ENCODE measurements around the gene SMG6.

SMG6 gene

DNA sequence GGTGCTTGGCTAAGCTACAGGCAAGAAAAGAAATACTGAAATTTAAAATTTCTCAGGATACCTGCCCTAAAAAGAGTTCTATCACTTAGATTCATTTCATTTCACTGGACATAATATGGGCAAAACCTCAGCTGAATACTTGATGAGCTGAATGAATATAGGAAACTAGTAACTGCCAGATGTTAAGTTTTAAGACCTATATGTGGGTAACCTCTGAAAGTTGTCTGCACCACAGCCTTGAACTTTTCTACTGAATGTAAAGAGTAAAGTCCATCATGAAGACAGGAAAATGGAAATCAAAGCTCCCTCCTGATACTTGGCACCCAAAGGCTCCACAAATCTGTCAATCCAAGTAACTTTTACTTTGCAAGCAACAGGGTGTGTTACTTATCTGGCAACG is 197.9 kb downstream of the SMG6 start:
- DNase-seq (ENCODE audit: low spot score) = no peak

DNA sequence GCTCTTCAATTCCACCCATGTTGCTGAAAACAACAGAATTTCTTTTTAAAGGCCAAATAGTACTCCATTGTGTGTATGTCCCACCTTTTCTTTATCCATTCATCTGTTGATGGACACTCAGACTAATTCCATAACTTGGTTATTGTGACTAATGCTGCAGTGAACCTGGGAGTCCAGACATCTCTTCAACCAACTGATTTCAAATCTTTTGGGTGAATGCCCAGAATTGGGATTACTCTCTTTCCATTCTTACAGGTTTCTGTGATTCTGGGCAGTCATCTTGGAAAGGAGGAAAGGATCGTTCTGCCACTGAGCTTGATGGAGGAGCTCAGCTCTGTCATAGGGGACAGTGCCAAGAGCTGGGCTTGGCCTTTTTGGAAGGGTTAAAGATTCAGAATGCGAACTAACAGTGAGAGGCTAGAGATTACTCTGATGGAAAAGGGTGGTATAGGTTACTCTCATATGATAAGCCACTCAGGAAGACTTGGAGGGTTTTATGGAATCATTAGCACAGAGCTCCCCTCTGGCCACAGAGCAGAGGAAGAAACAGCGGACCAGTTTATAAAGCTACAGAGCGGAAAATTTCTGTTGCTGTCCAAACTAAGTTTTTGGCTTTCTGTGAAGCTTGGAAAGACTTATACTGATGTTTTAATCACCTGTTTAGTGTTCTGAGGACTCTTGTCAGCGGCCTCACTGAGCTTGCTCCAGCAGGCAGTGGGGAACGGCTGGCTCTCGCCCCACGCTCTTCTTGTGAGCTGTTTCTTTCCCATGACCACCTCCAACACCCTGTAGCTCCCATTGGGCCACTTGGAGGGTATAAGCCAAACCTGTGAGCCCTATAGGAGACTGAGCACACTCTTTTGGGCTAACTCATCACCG is 200.4 kb downstream of the SMG6 start:
- DNase-seq (ENCODE audit: low spot score) = no peak

DNA sequence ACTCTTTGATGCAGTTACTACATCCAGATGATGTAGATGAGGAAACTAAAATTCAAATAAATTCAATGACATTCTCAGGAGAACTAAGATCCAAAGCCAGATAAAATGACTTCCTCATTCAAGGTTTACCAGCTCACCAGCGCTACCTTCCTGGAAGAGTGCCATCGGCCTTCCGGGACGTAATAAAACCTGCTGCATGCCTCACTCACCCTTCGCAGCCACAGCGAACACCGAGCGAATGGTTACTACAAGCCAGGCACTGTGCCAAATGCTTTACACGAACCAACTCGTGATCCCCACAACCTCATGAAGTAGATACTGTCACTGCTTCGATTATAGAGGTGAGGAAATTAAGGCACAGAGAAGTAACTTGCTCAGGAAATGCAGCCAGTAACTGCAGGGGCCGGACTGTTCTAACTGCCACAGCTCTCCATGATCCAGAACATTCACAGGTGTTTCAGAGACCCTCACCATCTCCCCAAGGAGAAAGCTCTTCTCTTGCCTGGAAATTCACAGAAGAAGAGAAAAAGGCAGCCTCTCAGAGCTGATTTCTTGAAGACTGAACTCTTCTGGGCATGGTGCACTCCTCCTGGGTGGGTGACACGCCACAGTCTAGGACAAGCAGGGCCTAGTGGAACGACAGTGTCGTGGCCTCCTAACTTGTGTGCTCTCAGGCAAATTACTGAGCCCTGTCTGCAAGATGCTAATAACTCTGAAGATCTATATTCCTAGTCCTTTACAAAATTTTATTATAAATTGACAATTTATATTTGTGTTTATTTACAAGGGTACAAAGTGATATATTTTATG is 201.9 kb downstream of the SMG6 start:
- DNase-seq (ENCODE audit: low spot score) = no peak

DNA sequence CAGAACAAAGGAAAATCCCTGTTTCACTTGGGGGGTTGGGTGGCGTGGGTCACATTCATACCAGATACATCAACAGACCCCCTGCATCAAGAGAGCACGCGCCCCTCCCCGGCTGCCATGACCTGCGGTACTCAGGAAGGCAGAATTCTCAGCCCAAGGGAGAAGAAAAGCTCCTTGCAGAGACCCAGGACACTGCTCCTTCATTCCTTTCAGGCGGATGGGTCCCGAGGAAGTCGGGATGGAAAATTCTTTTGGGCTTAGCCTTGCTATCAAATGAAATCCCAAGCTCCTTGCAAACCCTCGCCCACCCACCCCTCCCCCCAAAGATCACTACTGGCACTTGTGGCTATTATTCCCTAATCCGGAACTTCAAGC is 208.1 kb downstream of the SMG6 start:
- DNase-seq (ENCODE audit: low spot score) = no peak

DNA sequence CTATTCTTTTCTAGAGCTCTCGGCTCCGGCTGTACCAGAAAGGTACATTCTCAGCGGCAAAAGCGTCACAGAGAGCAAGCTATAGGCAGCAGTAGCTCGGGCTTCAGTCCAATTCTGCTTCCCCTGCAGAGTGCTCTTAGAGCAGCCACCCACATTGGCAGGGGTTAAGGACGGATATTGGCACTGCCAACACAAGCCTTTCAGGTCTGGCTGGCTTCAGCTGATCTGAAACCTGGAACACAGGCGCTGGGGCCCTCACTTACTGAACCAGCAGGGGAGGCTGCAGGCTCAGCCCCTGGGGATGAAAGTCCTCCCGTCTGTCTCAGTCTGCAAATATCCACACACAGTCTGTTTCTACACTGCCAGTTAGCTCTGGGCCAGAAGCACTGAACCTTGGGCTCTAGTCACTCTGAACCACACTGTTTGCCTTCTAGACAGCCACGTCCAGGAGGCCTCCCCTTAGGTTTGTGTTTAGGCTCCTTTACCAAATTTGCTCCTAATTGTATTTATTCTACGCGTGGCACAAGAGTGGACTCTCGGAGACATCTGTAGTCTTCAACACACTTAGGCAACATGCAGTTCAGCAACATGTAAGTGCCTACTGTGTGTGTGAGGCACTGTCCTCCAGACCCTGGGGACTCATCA is 208.6 kb downstream of the SMG6 start:
- DNase-seq (ENCODE audit: low spot score) = peak; percentile 37

DNA sequence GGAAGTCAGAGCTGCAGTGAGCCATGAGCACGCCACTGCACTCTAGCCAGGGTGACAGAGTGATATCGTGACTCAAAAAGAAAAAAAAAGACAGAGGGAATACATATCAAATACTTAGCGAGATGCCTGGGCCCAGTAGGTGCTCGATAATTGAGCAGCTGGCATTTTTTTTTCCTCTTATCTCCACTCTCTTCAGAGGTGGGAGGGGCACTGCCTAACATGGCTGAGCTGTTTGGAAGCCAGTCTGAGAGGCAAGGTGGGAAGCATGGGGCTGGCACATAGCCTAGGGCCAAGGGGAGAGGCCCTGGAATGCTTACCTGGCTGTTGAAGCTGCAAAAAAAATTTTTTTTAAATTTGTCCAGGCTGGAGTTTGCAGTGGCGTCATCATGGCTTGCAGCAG is 210.2 kb downstream of the SMG6 start:
- DNase-seq (ENCODE audit: low spot score) = no peak

DNA sequence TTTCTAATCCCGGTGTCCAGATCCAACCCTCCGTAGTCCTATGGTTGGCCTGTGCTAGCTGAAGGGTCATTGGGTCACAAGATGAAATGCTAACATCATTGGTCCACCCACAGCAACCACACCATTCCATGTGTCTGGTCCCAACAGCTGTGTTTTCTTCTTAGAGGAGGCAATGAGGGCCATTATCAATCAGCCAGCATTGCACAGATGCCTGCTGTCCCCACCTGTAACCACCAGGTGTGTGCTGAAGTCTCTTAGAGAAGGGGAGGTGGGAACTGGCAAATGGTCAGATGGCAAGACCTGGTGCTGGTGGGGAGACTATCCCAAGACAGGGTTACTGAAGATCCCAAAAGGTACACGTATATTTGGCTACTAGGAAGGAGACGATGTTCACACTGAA is 211.3 kb downstream of the SMG6 start:
- DNase-seq (ENCODE audit: low spot score) = no peak

DNA sequence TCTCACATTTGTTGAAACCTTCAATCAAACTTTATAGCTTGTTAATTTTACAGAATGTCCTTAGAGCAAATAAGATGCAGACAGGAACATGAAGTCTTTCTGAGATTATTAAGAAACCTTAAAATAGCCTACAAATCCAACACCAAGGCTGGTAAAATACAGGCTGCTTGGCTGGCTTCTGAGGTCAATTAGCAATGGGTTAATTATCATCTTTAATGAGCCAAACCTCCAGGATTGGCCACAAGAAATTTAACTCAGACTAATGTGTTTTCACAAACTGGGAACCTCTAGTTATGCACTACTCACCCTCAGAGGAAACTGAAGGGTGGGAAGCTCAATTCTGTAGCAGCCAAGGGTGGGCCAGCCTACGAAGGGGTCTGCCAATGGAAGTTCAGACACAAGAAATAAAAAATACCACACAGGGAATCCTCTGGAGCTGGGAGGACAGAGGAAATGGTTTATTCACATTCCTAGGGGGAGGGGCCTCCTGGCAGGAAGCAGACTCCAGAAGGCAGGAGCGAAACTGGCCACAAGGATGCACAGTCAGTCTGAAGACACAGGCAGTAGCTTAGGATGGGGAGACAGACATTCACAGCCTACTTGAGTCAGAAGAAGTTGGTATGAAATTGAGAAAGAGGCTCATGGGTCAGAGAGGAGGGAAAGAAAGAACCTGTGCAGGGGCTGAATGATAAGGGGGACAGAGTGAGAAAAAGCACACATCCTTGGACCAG is 212.6 kb downstream of the SMG6 start:
- no peak for DNase-seq (ENCODE audit: low spot score)

DNA sequence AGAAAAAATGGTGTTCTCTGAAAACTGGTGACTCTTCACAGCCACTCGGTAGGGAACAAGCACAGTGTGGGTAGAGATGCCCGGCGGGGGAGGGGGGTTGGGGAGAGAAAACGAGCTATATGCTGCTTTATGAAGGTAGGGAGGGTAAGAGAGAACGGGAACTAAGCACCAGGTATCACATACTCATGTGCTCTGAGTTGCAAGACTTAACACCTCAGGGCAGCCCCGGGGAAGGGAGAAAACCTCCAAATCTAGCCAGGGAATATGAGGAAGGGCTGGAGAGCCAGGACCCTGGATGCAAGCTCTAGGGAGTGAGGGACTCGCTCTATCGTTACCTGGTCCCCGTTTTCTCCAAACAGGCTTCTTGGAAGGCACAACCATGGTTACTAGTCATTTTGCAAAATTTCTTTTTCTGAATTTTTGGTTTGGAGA is 213.4 kb downstream of the SMG6 start:
- DNase-seq (ENCODE audit: low spot score) = no peak

DNA sequence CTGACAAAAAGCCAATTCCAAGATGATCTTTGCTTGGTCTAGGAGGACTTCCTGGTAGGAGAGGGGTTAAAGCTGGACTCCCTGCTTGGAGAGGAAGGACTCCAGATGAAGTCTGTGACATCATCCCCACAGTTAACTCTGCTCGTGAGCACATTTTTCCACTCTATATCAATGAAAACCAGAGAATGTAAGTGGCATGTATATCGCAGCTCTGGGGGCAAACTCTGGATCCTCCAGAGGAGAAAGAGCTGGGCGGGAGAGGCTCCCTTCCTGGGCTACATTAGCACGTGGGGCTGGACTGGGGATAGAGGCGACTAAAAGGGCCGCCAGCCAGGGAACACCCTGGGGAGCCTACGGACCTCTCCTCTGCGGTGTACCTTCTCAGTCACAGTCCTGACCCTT is 214.6 kb downstream of the SMG6 start:
- DNase-seq (ENCODE audit: low spot score) = no peak

DNA sequence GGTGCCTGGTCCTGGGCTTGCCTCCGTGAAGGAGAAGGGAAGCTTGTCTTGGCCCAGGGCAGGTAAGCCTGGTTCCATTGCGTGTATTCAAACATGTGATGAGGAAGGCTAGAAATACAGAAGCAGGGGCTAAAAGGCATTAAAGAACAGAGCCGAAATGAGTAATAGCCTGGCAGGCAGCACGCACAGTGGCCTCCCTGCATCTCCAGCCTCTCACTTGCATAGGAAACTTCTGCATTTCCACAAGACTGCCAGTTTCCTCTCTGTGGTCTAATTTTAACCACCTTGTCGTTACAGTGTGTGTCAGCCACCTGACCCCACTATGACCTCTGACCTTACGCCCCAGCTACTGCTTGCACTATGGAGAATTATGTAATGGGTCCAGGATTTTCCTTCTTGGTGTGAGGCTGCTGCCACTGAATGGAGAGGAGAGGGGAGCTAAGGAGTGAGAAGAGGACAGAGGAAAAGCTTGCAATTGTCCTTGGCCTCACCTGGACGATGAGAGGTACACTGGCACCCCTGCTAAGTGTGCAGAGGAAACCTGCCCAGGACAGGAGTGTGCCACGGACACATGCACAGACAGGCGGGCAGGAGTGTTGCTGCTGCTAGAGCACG is 215.9 kb downstream of the SMG6 start:
- DNase-seq (ENCODE audit: low spot score) = peak; percentile 78

DNA sequence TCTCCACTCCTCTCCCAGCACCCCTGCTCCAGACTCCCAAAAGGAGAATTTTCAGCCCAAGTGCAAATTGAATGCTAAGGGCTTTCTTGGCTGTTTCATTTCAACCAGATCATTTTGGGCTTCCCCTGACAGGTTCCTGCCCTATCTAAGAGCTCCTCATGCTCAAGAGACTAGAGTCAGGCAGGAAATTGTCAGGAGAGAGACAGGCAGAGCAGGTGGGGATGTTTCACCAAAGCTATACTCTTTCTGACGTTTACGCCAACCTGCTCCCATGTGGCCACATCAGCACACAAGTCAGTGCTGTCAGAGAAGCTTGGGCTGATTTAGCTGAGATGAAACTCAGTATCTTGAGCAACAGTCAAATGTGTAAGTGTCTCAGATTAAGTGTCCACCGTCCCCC is 217.3 kb downstream of the SMG6 start:
- no peak for DNase-seq (ENCODE audit: low spot score)

DNA sequence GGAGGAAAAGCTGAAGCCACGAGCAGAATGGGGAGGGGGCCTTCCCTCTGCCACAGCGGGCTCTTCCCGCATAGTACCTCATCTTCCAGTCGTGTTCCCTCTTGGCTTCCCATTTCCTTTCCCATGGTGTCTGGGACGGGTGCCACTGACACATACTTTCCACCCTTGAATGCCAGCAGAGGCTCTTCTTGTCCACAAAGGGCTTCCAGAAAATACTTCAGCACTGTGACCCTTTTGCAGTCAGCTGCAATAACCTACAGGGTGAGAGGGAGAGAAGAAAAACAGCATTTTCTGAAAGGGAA is 218.0 kb downstream of the SMG6 start:
- DNase-seq (ENCODE audit: low spot score) = no peak

DNA sequence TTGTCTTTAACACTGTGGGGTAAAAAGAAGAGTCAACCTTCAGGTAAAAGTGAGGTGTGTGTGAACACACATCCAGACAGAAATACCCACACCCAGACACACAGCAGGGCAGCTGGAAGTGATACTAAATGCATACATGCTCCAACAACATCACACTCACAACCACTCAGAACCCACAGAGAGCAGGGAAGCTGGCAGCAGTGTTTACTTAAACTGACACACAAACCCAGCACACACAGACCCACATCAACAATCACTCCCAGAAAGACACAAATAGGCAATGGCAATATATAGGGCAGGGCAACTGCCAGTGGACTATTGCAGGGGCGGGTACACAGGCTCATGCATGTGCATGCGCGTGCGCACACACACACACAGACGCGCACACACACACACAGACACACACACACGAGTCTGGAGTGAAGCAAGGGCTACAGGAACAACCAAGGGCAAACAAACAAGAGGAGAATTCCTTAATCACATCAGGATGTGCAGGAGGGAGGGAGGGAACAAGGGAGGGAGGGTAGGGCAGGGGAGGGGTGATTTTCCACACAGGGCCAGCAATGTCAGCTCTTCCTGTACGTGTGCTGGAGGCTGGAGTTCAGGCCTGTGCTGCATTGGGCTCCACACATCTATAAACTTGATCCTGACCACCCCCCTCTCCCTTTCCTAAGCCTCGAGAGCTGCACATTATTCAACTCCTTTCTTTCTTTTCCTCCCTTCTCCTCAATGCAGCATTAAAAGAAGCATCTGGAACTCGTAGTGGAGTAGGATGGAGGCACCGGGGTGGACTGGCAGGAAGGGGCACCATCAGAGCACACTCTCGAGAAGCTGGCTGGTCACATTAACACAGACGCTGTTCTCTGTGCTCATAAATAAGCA is 218.6 kb downstream of the SMG6 start:
- DNase-seq (ENCODE audit: low spot score) = no peak

DNA sequence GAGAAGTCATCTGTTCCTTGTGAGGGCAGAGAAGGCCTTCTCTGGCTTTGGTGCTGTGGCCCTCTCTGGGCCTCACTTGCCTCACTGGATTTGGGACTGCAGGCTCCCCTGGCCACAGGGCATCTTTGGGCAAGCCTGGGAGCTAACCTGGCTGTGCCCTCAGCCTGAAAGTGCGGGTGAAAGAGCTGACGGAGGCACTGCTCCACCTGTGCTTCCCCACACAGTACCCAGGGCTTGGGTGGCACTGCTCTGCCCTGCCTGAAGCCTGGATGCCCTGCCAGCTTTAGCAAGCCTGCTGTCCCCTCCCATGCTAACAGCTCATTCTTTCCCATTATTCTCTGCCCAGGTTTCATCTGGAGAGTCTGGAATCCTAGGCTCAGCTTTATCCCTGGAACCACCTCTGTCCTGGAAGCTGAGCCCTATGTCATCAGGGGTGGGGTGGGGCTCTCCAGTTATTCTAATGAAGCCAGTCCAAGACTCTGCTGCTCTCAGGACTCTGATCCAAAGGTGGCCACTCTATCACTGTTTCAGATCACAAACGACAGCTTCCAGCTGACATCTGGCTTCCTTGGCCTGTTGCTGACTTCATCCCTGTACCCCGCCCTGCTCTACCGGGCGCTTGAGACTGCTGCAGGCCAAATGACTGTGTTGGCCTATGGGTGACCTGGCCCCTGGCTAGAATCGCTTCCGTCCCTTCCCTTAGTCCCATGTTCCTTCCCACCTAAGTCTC is 219.4 kb downstream of the SMG6 start:
- no peak for DNase-seq (ENCODE audit: low spot score)

DNA sequence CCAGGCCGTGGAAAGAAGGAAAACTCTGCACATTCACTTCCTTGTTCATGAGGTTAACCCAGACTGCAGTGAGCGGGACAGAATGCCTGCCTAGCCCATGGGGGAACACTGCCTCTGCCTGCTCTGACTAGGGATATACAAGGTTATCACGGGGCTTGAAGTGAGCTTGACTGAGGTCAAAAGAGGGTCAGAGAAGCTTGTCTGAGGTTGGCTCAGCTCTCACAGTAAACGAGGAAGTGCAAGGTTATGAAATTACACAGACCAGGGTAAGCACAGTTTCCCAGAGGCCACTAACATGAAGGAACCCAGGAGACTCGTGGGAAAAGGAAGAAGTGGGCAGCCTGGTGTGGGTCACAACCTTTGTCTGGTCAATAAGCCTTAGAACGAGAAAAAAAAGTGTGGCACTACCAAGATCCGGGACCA is 220.0 kb downstream of the SMG6 start:
- peak; percentile 83 for DNase-seq (ENCODE audit: low spot score)

DNA sequence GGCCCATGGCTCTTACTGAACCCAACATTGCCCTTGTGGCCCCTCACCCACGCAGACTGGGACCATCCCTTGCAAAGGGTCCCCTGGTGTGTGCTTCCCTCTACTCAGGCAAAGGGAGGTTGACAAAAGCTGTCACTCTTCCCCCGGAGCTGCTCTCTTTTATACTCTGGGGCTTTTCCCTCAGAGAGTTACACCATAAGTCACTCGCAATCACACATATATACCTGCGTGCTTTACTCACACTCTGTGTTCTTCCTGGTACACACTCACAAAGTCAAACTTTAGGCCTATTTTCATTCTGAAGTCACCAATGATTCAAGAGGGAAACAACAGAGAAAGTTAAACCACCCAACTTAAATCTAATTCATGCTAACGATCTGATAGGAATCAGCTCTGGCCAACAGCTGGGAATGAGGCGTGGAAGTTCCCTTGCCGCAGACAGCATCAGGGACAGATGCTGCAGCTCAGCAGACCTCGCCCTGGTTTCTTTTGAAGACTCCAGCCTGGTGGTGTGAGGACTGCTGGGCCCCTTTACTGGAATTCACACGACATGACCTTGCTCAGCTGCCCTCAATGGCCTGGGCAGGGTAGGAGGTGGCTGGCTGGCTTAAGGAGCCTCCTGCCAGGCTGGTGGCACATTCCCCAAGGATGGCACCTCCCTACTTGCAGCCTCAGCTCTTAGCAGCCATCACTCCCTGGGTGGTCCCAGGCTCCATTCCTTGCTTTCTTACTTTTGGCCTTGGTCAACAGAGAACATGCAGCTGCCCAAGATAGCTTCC is 221.4 kb downstream of the SMG6 start:
- no peak for DNase-seq (ENCODE audit: low spot score)

DNA sequence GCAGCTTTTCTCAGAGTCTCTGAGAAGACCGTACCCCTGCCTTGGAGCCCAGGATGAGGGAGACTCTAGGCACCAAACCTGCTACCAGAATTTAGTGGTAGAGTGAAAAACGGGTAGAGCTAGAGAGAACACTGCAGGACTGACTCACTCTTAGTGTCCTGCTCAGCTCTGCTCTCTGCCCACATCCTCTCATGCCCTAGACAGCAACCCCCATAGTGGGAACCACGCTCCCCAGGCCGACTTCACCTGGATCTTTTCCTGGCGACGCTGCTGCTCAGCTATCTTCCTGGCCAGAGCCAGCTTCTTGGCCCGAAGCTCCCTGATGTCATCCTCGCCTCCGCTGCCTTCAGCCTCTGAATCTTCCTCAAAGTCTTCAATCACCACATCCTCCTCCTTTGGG is 222.0 kb downstream of the SMG6 start:
- no peak for DNase-seq (ENCODE audit: low spot score)

DNA sequence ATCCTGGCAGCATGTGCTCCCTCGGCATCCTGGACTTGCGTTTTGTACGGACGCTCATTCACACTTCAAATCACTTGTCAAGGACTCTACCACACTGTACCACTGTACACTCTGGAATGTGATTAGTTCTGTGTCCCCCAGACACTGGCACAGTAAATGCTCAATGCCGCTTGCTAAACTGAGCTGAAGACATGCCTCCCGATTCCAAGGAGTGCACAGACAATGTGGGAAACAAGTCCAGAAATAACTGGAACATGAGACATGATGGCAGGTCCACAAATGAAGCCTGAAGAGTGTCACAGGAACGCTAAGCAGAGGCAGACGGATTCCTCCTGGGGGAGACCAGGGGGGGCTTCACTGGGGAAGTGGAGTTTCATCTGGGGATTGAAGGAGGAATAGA is 226.5 kb downstream of the SMG6 start:
- DNase-seq (ENCODE audit: low spot score) = no peak

Measured in pons (tissue), 1 donor.